DND-41 (cell line): Measurements from ENCODE around the gene SEC14L2.
A peak's percentile ranks its signal among the peaks of the same experiment; 100 is the strongest.

ENCODE experiments used
- ATAC-seq: fragments of 200-7000 bp; cut with Tn5 transposase; 3 replicates; pipeline ENCODE4 v1.9.1; 2021; ENCODE audit warnings: low read depth; ENCODE audit not compliant: insufficient read depth
- DNase-seq: peaks from one replicate; pipeline ENCODE4 v3.0.0-alpha.2; 2020
- H2AFZ ChIP-seq: 2 replicates; pipeline ENCODE4 v1.6.0; 2012; ENCODE audit warnings: low read depth, low read length
- H3K27ac ChIP-seq: 2 replicates; pipeline ENCODE4 v1.5.1; 2012; ENCODE audit warnings: low read length, inconsistent platforms
- H3K27me3 ChIP-seq: fragments of 200-600 bp; sonication (generic); 2 replicates; pipeline ENCODE4 v1.6.0; 2012; ENCODE audit warnings: low read length, mild to moderate bottlenecking, inconsistent platforms; ENCODE audit not compliant: insufficient read depth, poor library complexity
- H3K36me3 ChIP-seq: 2 replicates; pipeline ENCODE4 v1.5.1; 2012; ENCODE audit warnings: low read length, inconsistent platforms; ENCODE audit not compliant: insufficient read depth
- H3K4me1 ChIP-seq: 2 replicates; pipeline ENCODE4 v1.5.1; 2012; ENCODE audit warnings: mild to moderate bottlenecking, low read length; ENCODE audit not compliant: insufficient read depth
- H3K4me2 ChIP-seq: 2 replicates; pipeline ENCODE4 v1.6.0; 2012; ENCODE audit warnings: mild to moderate bottlenecking, moderate library complexity, low read length, inconsistent platforms; ENCODE audit not compliant: insufficient read depth
- H3K4me3 ChIP-seq, 2 experiments: fragments of 200-600 bp in 1 of 2; shearing (Covaris generic) in 1 of 2; 2 replicates each; pipeline ENCODE4 v1.5.1; 2012 to 2016; ENCODE audit warnings: inconsistent platforms in 2 of 2, low read length in 2 of 2, mild to moderate bottlenecking in 2 of 2, low read depth in 1 of 2, moderate library complexity in 1 of 2
- H3K79me2 ChIP-seq: 2 replicates; pipeline ENCODE4 v1.6.0; 2012; ENCODE audit warnings: low read length, inconsistent platforms; ENCODE audit not compliant: insufficient read depth
- H3K9ac ChIP-seq: 2 replicates; pipeline ENCODE4 v1.6.0; 2012; ENCODE audit warnings: low read depth, mild to moderate bottlenecking, inconsistent platforms, low read length, moderate library complexity
- H3K9me3 ChIP-seq: 2 replicates; pipeline ENCODE4 v1.5.1; 2012; ENCODE audit warnings: low read length, moderate library complexity, mild to moderate bottlenecking, inconsistent platforms; ENCODE audit not compliant: insufficient read depth, severe bottlenecking
- H4K20me1 ChIP-seq: 2 replicates; pipeline ENCODE4 v1.6.0; 2012; ENCODE audit warnings: low read length; ENCODE audit not compliant: insufficient read depth
- CTCF ChIP-seq: IDR thresholded peaks from 2 replicates; pipeline ENCODE4 v1.5.1; 2012; ENCODE audit warnings: borderline replicate concordance, low read length, moderate library complexity, mild to moderate bottlenecking; ENCODE audit not compliant: poor library complexity, severe bottlenecking; ENCODE audit errors: extremely low read depth
- EZH2 ChIP-seq: IDR thresholded peaks from 3 replicates; pipeline ENCODE4 v1.6.1; 2012; ENCODE audit warnings: borderline replicate concordance, low read depth, mild to moderate bottlenecking, moderate library complexity, low read length, inconsistent platforms; ENCODE audit not compliant: severe bottlenecking

Gene SEC14L2

GRCh38 chr22:30381264-30381663 is 15.6 kb upstream of the SEC14L2 start:
- peak overlapping the region; percentile 89 for H3K27ac ChIP-seq
- peaks cover 19% of the 10 kb centered on the region for H3K79me2 ChIP-seq
- H3K4me2 ChIP-seq: peak overlapping the region; percentile 59
- H3K27me3 ChIP-seq: no peaks in the 10 kb centered on the region
- H4K20me1 ChIP-seq: no peaks in the 10 kb centered on the region
- peak overlapping the region; percentile 45 for H3K9ac ChIP-seq
- DNase-seq (peak; percentile 96), ATAC-seq (peak; percentile 88)
- TF ChIP-seq CTCF (peak; percentile 62), EZH2 (no peak)
- peaks cover 53% of the 10 kb centered on the region for H3K36me3 ChIP-seq
- H3K4me1 ChIP-seq: peaks cover 67% of the 10 kb centered on the region
- H2AFZ ChIP-seq: no peak overlapping the region
- H3K4me3 ChIP-seq: peak overlapping the region in 1 of 2 experiments; percentile 41; a peak in 1 of 4 replicates
- H3K9me3 ChIP-seq: no peaks in the 10 kb centered on the region

GRCh38 chr22:30382340-30382739 is 14.5 kb upstream of the SEC14L2 start:
- H3K4me1 ChIP-seq: peaks cover 73% of the 10 kb centered on the region
- ATAC-seq (no peak), DNase-seq (no peak)
- peaks cover 25% of the 10 kb centered on the region for H3K79me2 ChIP-seq
- no peak overlapping the region for H3K4me3 ChIP-seq
- H3K9ac ChIP-seq: peak overlapping the region; percentile 36
- no peaks in the 10 kb centered on the region for H4K20me1 ChIP-seq
- TF ChIP-seq EZH2 (no peak), CTCF (no peak)
- no peak overlapping the region for H2AFZ ChIP-seq
- peaks cover 44% of the 10 kb centered on the region for H3K36me3 ChIP-seq
- H3K4me2 ChIP-seq: peak overlapping the region; percentile 19
- H3K27me3 ChIP-seq: no peaks in the 10 kb centered on the region
- H3K27ac ChIP-seq: peak overlapping the region; percentile 89
- no peaks in the 10 kb centered on the region for H3K9me3 ChIP-seq

- ATAC-seq: no peak
These were observed 13.8 kb upstream of the SEC14L2 start for GRCh38 chr22:30383061-30383460.

More at GRCh38 chr22:30383061-30383460, 13.8 kb upstream of the SEC14L2 start:
- H3K79me2 ChIP-seq: peaks cover 25% of the 10 kb centered on the region
- H3K36me3 ChIP-seq: peaks cover 37% of the 10 kb centered on the region
- no peaks in the 10 kb centered on the region for H4K20me1 ChIP-seq
- TF ChIP-seq CTCF (no peak), EZH2 (no peak)
- peak overlapping the region; percentile 36 for H3K9ac ChIP-seq
- H3K4me2 ChIP-seq: 0 out of 2 replicates have a peak overlapping the region, but pooled peaks have one; percentile 24
- H3K4me1 ChIP-seq: peaks cover 78% of the 10 kb centered on the region
- H3K4me3 ChIP-seq: 0 out of 4 replicates have a peak overlapping the region, but pooled peaks of 1 of the 2 experiments have one; percentile 18
- no peaks in the 10 kb centered on the region for H3K27me3 ChIP-seq
- peak overlapping the region; percentile 89 for H3K27ac ChIP-seq
- H3K9me3 ChIP-seq: no peaks in the 10 kb centered on the region
- DNase-seq: no peak
- H2AFZ ChIP-seq: no peak overlapping the region
